HG03060 (cell line): ENCODE measurements around the gene ZNF333.

Experiments
- ATAC-seq: cut with Tn5 transposase; IDR thresholded peaks from one replicate; pipeline ENCODE4 v1.9.1; 2021; ENCODE audit warnings: low read depth, moderate number of reproducible peaks; ENCODE audit not compliant: unreplicated experiment

ZNF333 gene

GRCh38 chr19:14689598-14690503 lies at the start of gene ZNF333:
Gene ZNF333, plus strand, starts transcription at chr19:14690048. Its CDS starts 3,444 bp downstream, at chr19:14693492.
- ATAC-seq, result peak; percentile 55

GRCh38 chr19:14648506-14648905 lies 41.3 kb upstream of the ZNF333 start:
- no peak for ATAC-seq

GRCh38 chr19:14649020-14649419 lies 40.8 kb upstream of the ZNF333 start:
- ATAC-seq, result no peak

- ATAC-seq, result no peak
These were observed 39.7 kb upstream of the ZNF333 start for GRCh38 chr19:14650161-14650560.

GRCh38 chr19:14654786-14655560 lies 34.9 kb upstream of the ZNF333 start:
- ATAC-seq, result no peak

- no peak for ATAC-seq
These were observed 34.1 kb upstream of the ZNF333 start for GRCh38 chr19:14655726-14656125.

- ATAC-seq, result no peak
These were observed 29.9 kb upstream of the ZNF333 start for GRCh38 chr19:14659874-14660489.

GRCh38 chr19:14661372-14661924 lies 28.4 kb upstream of the ZNF333 start:
- ATAC-seq, result no peak

- ATAC-seq, result no peak
These were observed 19.9 kb upstream of the ZNF333 start for GRCh38 chr19:14669940-14670339.

- no peak for ATAC-seq
These were observed 19.4 kb upstream of the ZNF333 start for GRCh38 chr19:14670408-14670807.

GRCh38 chr19:14672188-14672872 lies 17.5 kb upstream of the ZNF333 start:
- ATAC-seq, result no peak

GRCh38 chr19:14673088-14673487 lies 16.8 kb upstream of the ZNF333 start:
- no peak for ATAC-seq

GRCh38 chr19:14674764-14675163 lies 15.1 kb upstream of the ZNF333 start, which contains the start of gene ADGRE3:
Gene ADGRE3, minus strand, starts transcription at chr19:14674844. Its CDS starts 74 bp downstream, at chr19:14674770.
- no peak for ATAC-seq

- ATAC-seq, result no peak
These were observed 13.1 kb upstream of the ZNF333 start for GRCh38 chr19:14676762-14677161.

GRCh38 chr19:14677464-14677863 lies 12.4 kb upstream of the ZNF333 start:
- ATAC-seq, result no peak

- ATAC-seq, result no peak
These were observed 11.6 kb upstream of the ZNF333 start for GRCh38 chr19:14678199-14678598.

GRCh38 chr19:14682084-14682483 lies 7.8 kb upstream of the ZNF333 start:
- no peak for ATAC-seq

- no peak for ATAC-seq
These were observed 6.4 kb upstream of the ZNF333 start for GRCh38 chr19:14683439-14683838.

- no peak for ATAC-seq
These were observed 3.4 kb upstream of the ZNF333 start for GRCh38 chr19:14686411-14686810.

GRCh38 chr19:14694641-14695266 lies 4.9 kb downstream of the ZNF333 start:
- ATAC-seq, result no peak
